Eye (tissue), 1 donor: Measurements from ENCODE around the gene CYB561.
"Not testable (repeated sequence)": the region's sequence is repeated elsewhere in the genome, so short reads cannot be mapped to it uniquely, and the experiment has no call there.

Source experiments
- DNase-seq: peaks from one replicate; pipeline ENCODE4 v3.0.0-alpha.2; 2015

The CYB561 gene

GRCh38 chr17:63478814-63479494 is 32.8 kb upstream of the CYB561 start:
- DNase-seq = peak; percentile 83

- peak; percentile 57 for DNase-seq
These were observed 31.7 kb upstream of the CYB561 start for GRCh38 chr17:63477480-63478440.

GRCh38 chr17:63476854-63477479 is 30.9 kb upstream of the CYB561 start, which contains the start of gene ACE:
Gene ACE, plus strand, starts transcription at chr17:63477061. Its CDS starts 34 bp downstream, at chr17:63477095.
- peak; percentile 72 for DNase-seq

- peak; percentile 68 for DNase-seq
These were observed 30.4 kb upstream of the CYB561 start for GRCh38 chr17:63476459-63476853.

- peak; percentile 66 for DNase-seq
These were observed 29.6 kb upstream of the CYB561 start for GRCh38 chr17:63475491-63476412.

- no peak for DNase-seq
These were observed 28.7 kb upstream of the CYB561 start for GRCh38 chr17:63474586-63475460.

- DNase-seq = no peak
These were observed 28.1 kb upstream of the CYB561 start for GRCh38 chr17:63474174-63474573.

GRCh38 chr17:63468099-63468498 is 22.0 kb upstream of the CYB561 start:
- not testable (repeated sequence) for DNase-seq

GRCh38 chr17:63464691-63465236 is 18.7 kb upstream of the CYB561 start:
- no peak for DNase-seq

GRCh38 chr17:63463771-63464170 is 17.7 kb upstream of the CYB561 start:
- DNase-seq = no peak

GRCh38 chr17:63460018-63460417 is 13.9 kb upstream of the CYB561 start:
- no peak for DNase-seq

- no peak for DNase-seq
These were observed 12.4 kb upstream of the CYB561 start for GRCh38 chr17:63458478-63458877.

GRCh38 chr17:63455417-63455816 is 9.3 kb upstream of the CYB561 start:
- DNase-seq = no peak

GRCh38 chr17:63454915-63455314 is 8.8 kb upstream of the CYB561 start:
- no peak for DNase-seq

GRCh38 chr17:63454357-63454756 is 8.3 kb upstream of the CYB561 start:
- DNase-seq = not testable (repeated sequence)

- DNase-seq = no peak
These were observed 7.0 kb upstream of the CYB561 start for GRCh38 chr17:63452962-63453551.

- DNase-seq = no peak
These were observed 6.2 kb upstream of the CYB561 start for GRCh38 chr17:63452046-63452961.

- DNase-seq = no peak
These were observed 5.0 kb upstream of the CYB561 start for GRCh38 chr17:63451150-63451549.

GRCh38 chr17:63450551-63450950 is 4.4 kb upstream of the CYB561 start:
- no peak for DNase-seq
